Transverse colon (tissue), 4 donors: ENCODE data around the gene CFHR2. TPM values are rescaled to one million over a fixed set of nuclear protein-coding genes. Genes with fewer than 3 reads are reported as not detected.
"Not testable (repeated sequence)": the region's sequence is repeated elsewhere in the genome, so short reads cannot be mapped to it uniquely, and the experiment has no call there.

Experiments
- DNase-seq: peaks from one replicate; pipeline ENCODE4 v3.0.0-alpha.2; 2019
- H3K27ac ChIP-seq, 4 donors: fragments of 200-600 bp; sonication (generic); 2 replicates each; pipeline ENCODE4 v1.5.1; 2016 to 2018; ENCODE audit warnings: inconsistent platforms in 4 of 4
- H3K27me3 ChIP-seq: fragments of 200-600 bp; sonication (generic); 2 replicates; pipeline ENCODE4 v1.5.1; 2017; ENCODE audit warnings: inconsistent platforms
- H3K36me3 ChIP-seq, 4 donors: fragments of 200-600 bp; sonication (generic); 2 replicates each; pipeline ENCODE4 v1.5.1; 2017 to 2019; ENCODE audit warnings: inconsistent platforms in 4 of 4
- H3K4me1 ChIP-seq, 4 donors: fragments of 200-600 bp; sonication (generic); 2 replicates each; pipeline ENCODE4 v1.5.1; 2017 to 2020; ENCODE audit warnings: inconsistent platforms in 4 of 4
- H3K4me3 ChIP-seq, 4 donors: fragments of 200-600 bp; sonication (generic); 1 replicate in 1 of 4; 2 replicates in 3 of 4; pipeline versions ENCODE4 v1.5.1 to v1.6.1; 2017 to 2019; ENCODE audit warnings: inconsistent platforms in 4 of 4
- H3K9me3 ChIP-seq, 2 donors: fragments of 200-600 bp; sonication (generic); 2 replicates each; pipeline ENCODE4 v1.5.1; 2017 to 2019; ENCODE audit warnings: inconsistent platforms in 2 of 2
- EP300 ChIP-seq: sonication (generic); formaldehyde crosslinking; IDR thresholded peaks from one replicate; pipeline ENCODE4 v1.6.1; 2017; ENCODE audit warnings: antibody characterized with exemption, low read depth
- POLR2A ChIP-seq: fragments of 450-650 bp; IDR thresholded peaks from one replicate; pipeline ENCODE4 v1.6.1; 2016; ENCODE audit warnings: antibody characterized with exemption, mild to moderate bottlenecking, moderate library complexity
- POLR2AphosphoS5 ChIP-seq, 3 donors: sonication (generic); formaldehyde crosslinking; IDR thresholded peaks; one replicate each; pipeline ENCODE4 v1.6.1; 2016; ENCODE audit warnings: antibody characterized with exemption in 3 of 3
- WGBS, 2 donors: methylation state at CpG; one replicate each; pipeline ENCODE4 v1.1.5; 2018; ENCODE audit warnings: low coverage in 1 of 2; 5-methylcytosine and 5-hydroxymethylcytosine counted together
- in situ Hi-C, 4 donors: fragments of 200-750 bp; cut with MboI; loops; one replicate each; pipeline versions ENCODE4 v1.15.0 to v1.15.1; 2017; ENCODE audit warnings: low sequenced_read_pairs in 3 of 4, low pct_ligation_motif_present in 1 of 4, low pct_unique_long_range_greater_than_20kb in 1 of 4
- intact Hi-C: fragments of 100-400 bp; cut with DNase I; formaldehyde crosslinking; loops from one replicate; pipeline ENCODE4 v1.15.1; 2023; ENCODE audit warnings: low total_unique reads
- total RNA-seq, 4 donors: library from RNA; depleted of rRNA; stranded (reverse); fragments of >200 nt; gene quantifications; one replicate each; pipeline ENCODE4 v1.1.0, GENCODE V29; 2016
- TF ChIP-seq, protein P1 (sequence below), 5 experiments: fragments of 200-600 bp in 3 of 5; fragments of 450-650 bp in 2 of 5; sonication (generic) in 3 of 5; IDR thresholded peaks; 1 replicate in 2 of 5; 2 replicates in 3 of 5; pipeline ENCODE4 v1.5.1; 2016 to 2017; ENCODE audit warnings: antibody characterized with exemption in 5 of 5, inconsistent platforms in 3 of 5, mild to moderate bottlenecking in 2 of 5, moderate library complexity in 1 of 5

Gene CFHR2
- total RNA-seq, 4 donors from 2014 or later = not detected

DNA sequence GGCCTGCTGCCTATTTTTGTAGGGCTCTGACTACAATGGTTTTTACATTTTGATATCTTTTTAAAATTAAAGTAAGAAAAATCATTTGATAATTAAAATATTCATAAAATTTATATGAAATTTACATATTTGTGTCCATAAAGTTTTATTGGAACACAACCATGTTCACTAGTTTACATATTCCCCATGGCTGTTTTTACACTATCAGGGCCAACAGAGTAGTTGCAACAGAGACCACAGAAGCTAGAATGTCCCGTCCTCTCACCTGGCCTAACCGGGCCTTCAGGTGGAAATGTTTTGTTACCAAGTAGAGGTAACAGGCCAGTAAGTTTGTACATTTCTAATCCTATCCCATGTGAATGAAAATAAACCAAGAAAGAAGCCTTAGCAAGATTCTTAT lies 10.7 kb upstream of the CFHR2 start:
- 71 to 93% methylated on average over 2 of the region's 2 CpGs for whole genome bisulfite sequencing, 2 donors
- intact Hi-C loops = not testable (repeated sequence)

DNA sequence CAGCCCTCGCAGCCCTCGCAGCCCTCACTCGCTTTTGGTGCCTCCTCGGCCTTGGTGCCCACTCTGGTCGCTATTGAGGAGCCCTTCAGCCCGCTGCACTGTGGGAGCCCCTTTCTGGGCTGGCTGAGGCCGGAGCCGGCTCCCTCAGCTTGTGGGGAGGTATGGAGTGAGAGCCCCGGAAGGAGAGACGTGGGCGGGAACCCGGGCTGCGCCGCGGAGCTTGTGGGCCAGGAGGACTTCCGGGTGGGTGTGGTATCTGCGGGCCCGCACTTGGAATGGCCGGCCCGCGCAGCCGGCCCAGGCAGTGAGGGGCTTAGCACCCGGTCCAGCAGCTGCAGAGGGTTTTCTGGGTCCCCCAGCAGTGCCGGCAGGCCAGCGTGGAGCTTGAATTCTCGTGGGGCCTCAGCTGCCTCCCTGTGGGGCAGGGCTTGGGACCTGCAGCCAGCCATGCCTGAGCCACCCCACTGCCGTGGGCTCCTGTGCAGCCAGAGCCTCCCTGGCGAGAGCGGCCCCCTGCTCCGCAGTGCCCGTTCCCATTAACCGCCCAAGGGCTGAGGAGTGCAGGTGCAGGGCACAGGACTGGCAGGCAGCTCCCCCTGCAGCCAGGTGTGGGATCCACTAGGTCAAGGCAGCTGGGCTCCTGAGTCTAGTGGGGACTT lies 9.9 kb upstream of the CFHR2 start:
- WGBS, 2 donors = 82 to 86% methylated on average over 4 to 17 of the region's 32 CpGs
- TF ChIP-seq POLR2A = no peak
- no peak for TF ChIP-seq POLR2AphosphoS5 (IDR thresholded peaks at IDR 0.05)
- TF ChIP-seq, protein P1, sequence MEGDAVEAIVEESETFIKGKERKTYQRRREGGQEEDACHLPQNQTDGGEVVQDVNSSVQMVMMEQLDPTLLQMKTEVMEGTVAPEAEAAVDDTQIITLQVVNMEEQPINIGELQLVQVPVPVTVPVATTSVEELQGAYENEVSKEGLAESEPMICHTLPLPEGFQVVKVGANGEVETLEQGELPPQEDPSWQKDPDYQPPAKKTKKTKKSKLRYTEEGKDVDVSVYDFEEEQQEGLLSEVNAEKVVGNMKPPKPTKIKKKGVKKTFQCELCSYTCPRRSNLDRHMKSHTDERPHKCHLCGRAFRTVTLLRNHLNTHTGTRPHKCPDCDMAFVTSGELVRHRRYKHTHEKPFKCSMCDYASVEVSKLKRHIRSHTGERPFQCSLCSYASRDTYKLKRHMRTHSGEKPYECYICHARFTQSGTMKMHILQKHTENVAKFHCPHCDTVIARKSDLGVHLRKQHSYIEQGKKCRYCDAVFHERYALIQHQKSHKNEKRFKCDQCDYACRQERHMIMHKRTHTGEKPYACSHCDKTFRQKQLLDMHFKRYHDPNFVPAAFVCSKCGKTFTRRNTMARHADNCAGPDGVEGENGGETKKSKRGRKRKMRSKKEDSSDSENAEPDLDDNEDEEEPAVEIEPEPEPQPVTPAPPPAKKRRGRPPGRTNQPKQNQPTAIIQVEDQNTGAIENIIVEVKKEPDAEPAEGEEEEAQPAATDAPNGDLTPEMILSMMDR (IDR thresholded peaks at IDR 0.05) = no peak
- no peak for DNase-seq

More for the DNA sequence above, 10.7 kb upstream of the CFHR2 start:
- H3K4me3 ChIP-seq, H3K27me3 ChIP-seq, H3K4me1 ChIP-seq, DNase-seq, in situ Hi-C loops, H3K27ac ChIP-seq, H3K36me3 ChIP-seq, H3K9me3 ChIP-seq: not testable (repeated sequence)

DNA sequence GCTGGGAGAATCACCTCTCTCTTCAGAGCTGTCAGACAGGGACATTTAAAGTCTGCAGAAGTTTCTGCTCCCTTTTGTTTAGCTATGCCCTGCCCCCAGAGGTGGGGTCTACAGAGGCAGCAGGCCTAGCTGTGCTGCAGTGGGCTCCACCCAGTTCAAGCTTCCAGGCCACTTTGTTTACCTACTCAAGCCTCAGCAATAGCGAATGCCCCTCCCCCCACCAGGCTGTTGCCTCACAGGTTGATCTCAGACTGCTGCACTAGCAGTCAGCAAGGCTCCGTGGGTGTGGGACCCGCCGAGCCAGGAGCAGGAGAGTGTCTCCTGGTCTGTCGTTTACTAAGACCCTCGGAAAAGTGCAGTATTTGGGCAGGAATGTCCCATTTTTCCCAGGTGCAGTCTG lies 2.1 kb upstream of the CFHR2 start:
- WGBS, 2 donors = 70% methylated on average over 6 of the region's 6 CpGs; no CpG with 5 or more reads in 1 of the 2 donors
- H3K9me3 ChIP-seq, H3K36me3 ChIP-seq, DNase-seq, H3K4me1 ChIP-seq, intact Hi-C loops, in situ Hi-C loops, H3K27me3 ChIP-seq, H3K4me3 ChIP-seq, H3K27ac ChIP-seq: not testable (repeated sequence)

More for the DNA sequence above, 9.9 kb upstream of the CFHR2 start:
- Histone ChIP-seq H3K36me3 (no peaks in the 10 kb centered on the region), H3K4me1 (no peaks in the 10 kb centered on the region), H3K27me3 (no peaks in the 10 kb centered on the region), H3K4me3 (no peak overlapping the region), H3K9me3 (no peaks in the 10 kb centered on the region), H3K27ac (no peak overlapping the region)
- in situ Hi-C loops (no loop called here), intact Hi-C loops (no loop called here)

DNA sequence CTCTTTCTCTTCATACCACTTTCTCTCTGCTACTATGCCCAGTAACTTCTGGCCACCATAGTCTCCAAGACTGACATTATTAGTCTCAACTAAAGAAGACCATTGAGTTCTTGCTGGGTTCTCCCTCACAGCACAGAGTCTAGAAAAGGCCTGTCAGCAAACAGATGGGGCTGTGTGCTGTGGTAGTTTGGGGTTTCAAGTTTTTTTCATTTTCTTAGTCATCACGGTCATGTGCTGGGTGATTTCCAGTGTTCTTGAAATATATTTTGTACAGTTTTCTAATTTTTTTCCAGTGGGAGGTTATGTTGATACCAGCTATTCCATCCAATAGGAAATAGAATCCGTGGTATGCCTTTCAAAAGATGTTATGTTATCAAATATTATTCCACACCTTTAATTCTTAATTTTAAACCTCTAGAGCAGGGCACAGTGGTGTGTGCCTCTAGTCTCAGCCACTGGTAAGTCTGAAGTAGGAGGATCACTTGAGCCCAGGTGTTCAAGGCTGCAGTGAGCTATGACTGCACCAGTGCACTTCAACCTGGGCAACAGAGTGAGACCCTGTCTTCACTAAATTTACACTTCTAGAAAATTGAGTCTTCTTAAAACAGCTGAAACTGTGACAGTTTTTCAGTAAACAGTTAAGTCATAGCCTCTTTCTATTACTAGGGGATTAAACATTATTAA lies 8.3 kb downstream of the CFHR2 start:
- H3K4me1 ChIP-seq = no peaks in the 10 kb centered on the region
- in situ Hi-C loops = no loop called here
- H3K36me3 ChIP-seq = no peaks in the 10 kb centered on the region
- 62 to 67% methylated on average over 1 to 2 of the region's 2 CpGs for WGBS, 2 donors
- H3K27me3 ChIP-seq = no peaks in the 10 kb centered on the region
- DNase-seq = no peak
- TF ChIP-seq EP300 (no peak), POLR2AphosphoS5 (IDR thresholded peaks at IDR 0.05) (no peak), POLR2A (no peak)
- TF ChIP-seq, protein P1 (IDR thresholded peaks at IDR 0.05) = no peak
- no peaks in the 10 kb centered on the region for H3K9me3 ChIP-seq
- no peak overlapping the region for H3K27ac ChIP-seq
- no peak overlapping the region for H3K4me3 ChIP-seq
- intact Hi-C loops = no loop called here

DNA sequence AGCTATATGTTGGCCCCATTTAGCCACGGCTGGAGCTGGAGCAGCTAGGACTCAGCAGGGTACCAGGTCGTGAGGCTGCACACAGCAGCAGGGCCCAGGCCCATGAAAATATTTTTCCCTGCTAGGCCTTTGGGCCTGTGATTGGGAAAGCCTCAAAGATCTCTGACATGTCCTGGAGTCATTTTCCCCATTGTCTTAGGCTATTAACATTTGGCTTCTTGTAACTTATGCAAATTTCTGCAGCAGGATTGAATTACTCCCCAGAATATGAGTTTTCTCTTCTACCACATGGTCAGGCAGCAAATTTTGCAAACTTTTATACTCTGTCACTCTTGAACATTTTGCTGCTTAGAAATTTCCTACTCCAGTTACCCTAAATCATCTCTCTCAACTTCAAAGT lies 11.2 kb downstream of the CFHR2 start:
- no peaks in the 10 kb centered on the region for H3K36me3 ChIP-seq
- DNase-seq = no peak
- H3K4me1 ChIP-seq = no peaks in the 10 kb centered on the region
- H3K27me3 ChIP-seq = no peaks in the 10 kb centered on the region
- in situ Hi-C loops (no loop called here), intact Hi-C loops (no loop called here)
- no peaks in the 10 kb centered on the region for H3K9me3 ChIP-seq
- no peak overlapping the region for H3K27ac ChIP-seq
- no peak overlapping the region for H3K4me3 ChIP-seq
- 20 to 74% methylated on average over 1 to 2 of the region's 2 CpGs for WGBS, 2 donors
- TF ChIP-seq POLR2A = no peak
- TF ChIP-seq EP300 = no peak
- TF ChIP-seq POLR2AphosphoS5 (IDR thresholded peaks at IDR 0.05) = no peak
- TF ChIP-seq, protein P1 (IDR thresholded peaks at IDR 0.05) = no peak
